Endothelial cell of umbilical vein (primary cell): ENCODE measurements around the gene KCTD11.

Experiments
- EZH2 ChIP-seq: IDR thresholded peaks from 2 replicates; pipeline ENCODE4 v1.6.1; 2012; ENCODE audit warnings: borderline replicate concordance, low read depth, mild to moderate bottlenecking, moderate library complexity, low read length, inconsistent platforms; ENCODE audit not compliant: severe bottlenecking
- FOS ChIP-seq: IDR thresholded peaks from 2 replicates; pipeline ENCODE4 v1.6.1; 2011; ENCODE audit warnings: mild to moderate bottlenecking, low read length, moderate library complexity, borderline replicate concordance; ENCODE audit not compliant: insufficient read depth
- GATA2 ChIP-seq: IDR thresholded peaks from 2 replicates; pipeline ENCODE4 v1.7.0; 2011; ENCODE audit warnings: low read depth, mild to moderate bottlenecking, moderate library complexity, mixed read lengths, low read length; ENCODE audit not compliant: insufficient read length, insufficient read depth
- JUN ChIP-seq: IDR thresholded peaks from 2 replicates; pipeline ENCODE4 v1.6.1; 2011; ENCODE audit warnings: borderline replicate concordance, low read depth; ENCODE audit not compliant: insufficient read length, insufficient read depth
- MYC ChIP-seq: IDR thresholded peaks from one replicate; pipeline ENCODE4 v1.6.1; 2011; ENCODE audit warnings: mild to moderate bottlenecking, low read depth, low read length
- POLR2A ChIP-seq: IDR thresholded peaks from 2 replicates; pipeline ENCODE4 v1.6.1; 2012; ENCODE audit warnings: low read depth, mild to moderate bottlenecking, control low read depth, low read length
- POLR2AphosphoS5 ChIP-seq: IDR thresholded peaks from 2 replicates; pipeline ENCODE4 v1.6.1; 2012; ENCODE audit warnings: low read depth, mild to moderate bottlenecking, control low read depth, low read length, moderate library complexity; ENCODE audit not compliant: insufficient read depth
- TF ChIP-seq, protein P1 (sequence below), 2 donors: IDR thresholded peaks; 1 replicate in 1 of 2; 2 replicates in 1 of 2; pipeline ENCODE4 v1.5.1; 2011; ENCODE audit warnings: low read length in 2 of 2, mild to moderate bottlenecking in 2 of 2, moderate library complexity in 2 of 2, control low read depth in 1 of 2, inconsistent platforms in 1 of 2, low read depth in 1 of 2; ENCODE audit not compliant: insufficient read depth in 1 of 2; ENCODE audit errors: extremely low read depth in 1 of 2
- TF ChIP-seq, protein P2 (sequence below): IDR thresholded peaks from 2 replicates; pipeline ENCODE4 v1.6.1; 2011; ENCODE audit not compliant: insufficient read depth, insufficient read length

- TF ChIP-seq, protein P1, sequence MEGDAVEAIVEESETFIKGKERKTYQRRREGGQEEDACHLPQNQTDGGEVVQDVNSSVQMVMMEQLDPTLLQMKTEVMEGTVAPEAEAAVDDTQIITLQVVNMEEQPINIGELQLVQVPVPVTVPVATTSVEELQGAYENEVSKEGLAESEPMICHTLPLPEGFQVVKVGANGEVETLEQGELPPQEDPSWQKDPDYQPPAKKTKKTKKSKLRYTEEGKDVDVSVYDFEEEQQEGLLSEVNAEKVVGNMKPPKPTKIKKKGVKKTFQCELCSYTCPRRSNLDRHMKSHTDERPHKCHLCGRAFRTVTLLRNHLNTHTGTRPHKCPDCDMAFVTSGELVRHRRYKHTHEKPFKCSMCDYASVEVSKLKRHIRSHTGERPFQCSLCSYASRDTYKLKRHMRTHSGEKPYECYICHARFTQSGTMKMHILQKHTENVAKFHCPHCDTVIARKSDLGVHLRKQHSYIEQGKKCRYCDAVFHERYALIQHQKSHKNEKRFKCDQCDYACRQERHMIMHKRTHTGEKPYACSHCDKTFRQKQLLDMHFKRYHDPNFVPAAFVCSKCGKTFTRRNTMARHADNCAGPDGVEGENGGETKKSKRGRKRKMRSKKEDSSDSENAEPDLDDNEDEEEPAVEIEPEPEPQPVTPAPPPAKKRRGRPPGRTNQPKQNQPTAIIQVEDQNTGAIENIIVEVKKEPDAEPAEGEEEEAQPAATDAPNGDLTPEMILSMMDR (IDR thresholded peaks at IDR 0.05; ENCODE audit: extremely low read depth in 1 of 2, insufficient read depth in 1 of 2, low read depth in 1 of 2, low read length in 2 of 2): no peak
- TF ChIP-seq EZH2 (no peak), GATA2 (no peak), POLR2A (no peak), MYC (no peak), JUN (no peak), FOS (no peak), POLR2AphosphoS5 (no peak)
- TF ChIP-seq, protein P2, sequence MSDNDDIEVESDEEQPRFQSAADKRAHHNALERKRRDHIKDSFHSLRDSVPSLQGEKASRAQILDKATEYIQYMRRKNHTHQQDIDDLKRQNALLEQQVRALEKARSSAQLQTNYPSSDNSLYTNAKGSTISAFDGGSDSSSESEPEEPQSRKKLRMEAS: no peak
These were observed 2.4 kb downstream of the KCTD11 start for GRCh38 chr17:7354262-7354843.
